H4 (cell line): ENCODE results near the gene TUSC1. TPM values are rescaled to one million over a fixed set of nuclear protein-coding genes. Genes with fewer than 3 reads are reported as not detected.
"Not testable (repeated sequence)": the region's sequence is repeated elsewhere in the genome, so short reads cannot be mapped to it uniquely, and the experiment has no call there.

Experiments used
- DNase-seq: peaks from one replicate; pipeline ENCODE4 v3.0.0-alpha.2; 2015; ENCODE audit warnings: low spot score
- total RNA-seq: library from RNA; depleted of rRNA; stranded (reverse); fragments of >200 nt; shearing (Covaris generic); gene quantifications from 2 replicates; pipeline ENCODE4 v1.2.3, GENCODE V29; 2014; rRNA removed

The TUSC1 gene
- total RNA-seq = 10.2 and 12.4 TPM in 2 replicates

DNA sequence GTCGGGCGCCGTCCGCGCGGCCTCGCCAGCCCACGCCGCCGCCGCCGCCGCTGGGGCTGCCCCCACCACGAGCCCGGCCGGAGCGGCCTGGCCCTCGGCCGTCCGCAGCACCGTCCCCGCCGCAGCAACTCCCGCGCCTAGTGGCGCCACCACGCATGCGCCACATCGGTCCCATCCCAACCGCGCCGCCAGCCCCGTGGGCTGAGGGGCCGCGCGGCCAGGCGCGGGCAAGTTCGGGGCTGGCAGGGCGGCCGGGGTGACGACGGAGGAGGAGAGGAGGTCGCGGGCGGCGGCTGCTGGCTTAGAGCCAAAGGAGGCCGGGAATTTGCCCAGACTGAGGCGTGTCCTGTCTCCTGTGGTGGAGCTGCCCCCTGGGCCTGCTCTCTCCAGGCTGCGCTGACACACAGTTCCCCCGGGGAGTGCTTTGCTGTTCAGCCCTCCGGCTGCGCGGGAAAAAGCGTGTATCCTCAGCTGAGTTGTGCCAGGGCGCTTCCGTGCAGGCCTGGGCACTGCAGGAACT lies at the start of gene TUSC1:
TUSC1 (minus strand) TSS at position 298 of the 520 bp plus-strand sequence; CDS start at position 166, 132 bp downstream.
- peak; percentile 77 for DNase-seq

DNA sequence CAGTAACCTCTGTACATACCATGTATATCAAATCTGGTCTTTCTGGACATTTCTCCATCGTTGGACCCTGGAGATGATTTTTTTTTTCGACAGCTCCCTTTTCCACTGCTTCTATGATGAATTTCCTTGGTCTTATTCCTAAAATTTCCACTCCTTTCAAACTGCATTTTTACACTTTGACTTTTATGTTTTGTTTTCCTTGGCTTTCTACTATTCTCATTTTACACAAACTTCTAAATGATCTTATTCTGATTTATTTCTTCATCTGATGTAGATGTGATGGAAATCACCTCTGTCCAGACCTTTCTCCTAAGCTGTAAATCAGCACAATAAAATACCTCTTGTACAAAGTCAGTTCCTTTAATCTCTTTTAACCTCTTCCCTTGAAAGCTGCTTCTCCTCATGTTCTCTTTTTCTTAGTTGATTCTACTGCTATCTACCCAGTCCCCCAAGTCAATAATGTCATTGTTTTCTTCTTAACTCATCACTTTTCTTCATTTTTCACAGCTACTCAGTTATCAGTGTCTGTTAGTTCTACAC lies 48.7 kb upstream of the TUSC1 start:
- DNase-seq = no peak

DNA sequence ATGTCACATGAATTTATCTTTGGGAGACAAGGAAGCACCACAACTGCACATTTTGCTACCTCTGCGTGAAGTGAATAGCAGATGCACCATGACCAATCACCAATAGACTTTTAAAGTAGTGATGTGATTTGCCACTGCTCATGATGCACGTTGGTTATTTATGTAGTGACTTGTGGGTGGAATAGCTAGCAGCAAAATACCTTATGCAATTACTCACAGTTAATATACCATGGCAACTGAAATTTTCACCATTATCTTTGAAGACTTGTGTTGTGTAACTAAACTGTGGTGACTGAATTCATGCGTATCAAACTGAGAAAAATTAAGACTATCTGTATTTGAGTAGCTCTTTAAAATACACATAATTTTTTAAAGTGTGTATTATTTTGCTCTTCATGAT lies 46.2 kb upstream of the TUSC1 start:
- peak; percentile 54 for DNase-seq

DNA sequence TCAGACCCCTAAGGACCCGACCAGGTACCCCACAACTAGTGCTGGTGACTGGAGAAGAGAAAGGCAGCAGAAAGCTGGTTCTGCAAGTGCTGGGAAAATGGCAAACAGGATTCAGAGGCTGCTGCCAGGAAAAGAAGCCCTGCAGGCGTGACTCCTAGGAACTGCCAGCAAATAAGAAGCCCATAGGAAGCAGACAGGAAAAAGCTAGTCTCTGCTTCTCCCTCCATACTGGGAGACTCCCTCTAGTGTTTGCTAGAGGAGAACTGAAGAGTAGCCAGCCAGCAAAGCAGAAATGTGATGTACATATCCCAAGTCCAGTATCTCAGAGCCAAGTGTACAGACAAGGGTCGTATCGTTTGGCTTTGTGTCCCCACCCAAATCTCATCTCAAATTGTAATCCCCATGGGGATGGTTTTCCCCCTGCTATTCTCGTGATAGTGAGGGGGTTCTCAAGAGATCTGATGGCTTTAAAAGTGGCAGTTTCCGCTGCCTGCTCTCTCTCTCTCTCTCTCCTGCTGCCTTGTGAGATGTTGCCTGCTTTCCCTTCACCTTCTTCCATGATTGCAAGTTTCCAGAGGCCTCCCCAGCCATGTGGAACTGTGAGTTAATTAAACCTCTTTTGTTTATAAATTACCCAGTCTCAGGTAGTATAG lies 38.1 kb upstream of the TUSC1 start:
- DNase-seq = peak; percentile 74

DNA sequence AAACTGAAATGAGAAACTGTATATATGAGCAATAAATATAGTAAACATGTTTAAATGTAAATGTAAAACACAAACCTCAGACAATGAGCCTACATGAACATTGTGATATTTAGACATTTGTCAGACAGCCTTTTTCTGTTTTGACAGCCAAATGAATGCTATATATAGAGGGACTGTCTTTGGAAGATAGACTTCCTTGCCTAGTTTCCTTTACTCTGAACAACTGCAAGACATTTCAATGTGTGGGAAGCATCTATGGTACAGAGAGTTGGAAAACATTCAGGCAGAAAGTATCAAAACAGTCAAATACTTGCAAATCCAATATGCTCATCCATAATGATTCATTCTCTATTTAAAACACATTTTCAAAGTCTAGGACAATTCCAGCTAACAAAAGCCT lies 31.7 kb upstream of the TUSC1 start:
- DNase-seq = no peak

DNA sequence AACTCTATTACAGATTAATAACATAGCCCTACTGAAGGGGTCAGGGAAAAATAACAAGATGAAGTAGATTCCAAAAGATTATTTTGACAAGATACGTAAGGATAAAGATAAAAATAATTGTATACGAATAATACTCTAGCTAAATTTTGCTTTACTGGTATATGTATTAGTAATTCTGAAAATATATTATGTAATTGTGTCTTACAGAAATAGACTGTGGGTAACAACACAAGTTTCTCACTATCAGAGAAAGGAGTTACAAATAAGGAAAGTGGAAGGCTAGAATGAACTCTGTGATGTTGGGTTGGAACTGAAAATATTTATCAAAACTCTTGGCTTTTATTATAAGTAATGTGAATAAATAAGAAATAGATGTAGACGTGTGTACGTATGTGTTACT lies 26.6 kb upstream of the TUSC1 start:
- DNase-seq = no peak

DNA sequence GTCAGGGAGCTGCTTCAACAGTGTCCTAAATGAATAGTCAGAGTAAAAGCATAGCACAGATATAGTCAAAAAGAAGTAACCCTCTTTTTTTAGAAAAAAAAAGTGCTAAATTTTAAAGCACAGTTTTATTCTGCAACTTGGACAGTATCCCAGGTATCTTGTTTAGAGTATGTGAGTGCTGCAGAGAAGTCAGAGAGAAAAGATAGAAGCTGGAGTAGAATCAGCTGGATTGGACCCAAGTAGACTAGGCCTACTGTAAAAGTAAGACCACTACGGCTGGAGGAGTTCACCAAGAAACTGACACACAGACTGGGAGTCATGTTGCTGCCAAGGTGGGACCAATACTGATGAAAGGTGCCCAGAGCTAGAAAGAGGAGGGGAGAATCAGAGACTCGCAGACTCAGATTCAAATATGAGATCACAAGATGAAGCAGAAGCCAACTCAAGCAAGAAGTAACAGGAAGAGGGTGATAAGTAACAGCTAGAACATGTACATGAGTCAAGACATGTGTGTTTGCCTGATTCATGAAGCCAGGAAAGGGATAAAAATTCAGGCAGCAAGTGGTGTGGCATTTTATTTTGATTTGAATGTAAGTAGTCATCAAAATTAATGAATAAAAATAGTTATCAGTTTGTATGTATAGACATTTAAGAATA lies 25.6 kb upstream of the TUSC1 start:
- no peak for DNase-seq

DNA sequence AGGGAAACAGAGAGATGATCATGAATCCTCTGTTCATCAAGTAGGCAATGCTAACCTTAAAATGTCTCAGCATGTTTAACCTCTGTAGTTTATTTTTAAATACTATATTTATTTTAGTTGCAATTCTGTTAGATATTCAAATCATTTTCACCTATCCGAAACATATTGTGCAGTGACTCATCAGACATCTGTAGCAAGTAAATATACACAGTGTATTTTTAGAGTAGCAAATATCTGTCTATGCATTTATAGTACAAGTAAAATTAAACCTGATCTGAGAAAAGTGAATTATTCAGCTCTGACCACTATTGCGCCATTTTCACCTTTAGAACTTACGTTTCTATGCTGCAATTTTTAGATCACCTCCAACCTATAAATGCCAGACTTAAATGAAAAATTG lies 24.3 kb upstream of the TUSC1 start:
- no peak for DNase-seq

DNA sequence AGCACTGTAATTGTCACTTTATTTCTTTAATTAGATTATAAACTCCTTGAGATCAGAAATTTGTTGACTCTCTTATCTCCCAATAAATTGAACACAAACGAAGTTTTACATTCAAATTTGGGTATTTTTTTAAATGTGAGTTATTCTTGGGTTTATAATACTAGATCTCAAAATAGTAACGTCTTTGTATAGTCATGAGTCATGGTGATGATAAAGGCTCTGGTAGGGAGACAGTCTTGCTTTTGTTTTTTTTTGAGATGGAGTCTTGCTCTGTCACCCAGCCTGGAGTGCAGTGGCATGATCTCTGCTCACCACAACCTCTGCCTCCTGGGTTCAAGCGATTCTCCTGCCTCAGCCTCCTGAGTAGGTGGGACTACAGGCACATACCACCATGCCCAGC lies 22.7 kb upstream of the TUSC1 start:
- DNase-seq = peak; percentile 4

DNA sequence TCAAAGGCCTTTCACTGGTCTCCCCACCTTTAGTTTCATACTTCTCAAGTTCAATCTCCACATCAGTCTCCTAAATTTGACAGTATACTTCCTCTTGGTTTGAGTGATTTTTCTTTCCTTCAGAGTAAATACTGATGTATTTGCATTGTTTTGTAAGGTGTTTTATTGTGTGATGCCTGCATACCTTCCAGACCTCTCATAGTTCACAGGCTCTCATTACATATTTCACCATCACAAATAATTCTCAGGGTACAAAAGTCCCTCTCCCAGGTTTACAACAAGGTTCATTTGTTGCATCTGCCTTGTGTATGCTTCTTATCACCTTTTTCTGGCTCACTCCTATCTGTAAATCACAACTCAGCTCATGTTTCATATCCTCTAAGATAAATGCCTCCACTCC lies 22.2 kb upstream of the TUSC1 start:
- no peak for DNase-seq

DNA sequence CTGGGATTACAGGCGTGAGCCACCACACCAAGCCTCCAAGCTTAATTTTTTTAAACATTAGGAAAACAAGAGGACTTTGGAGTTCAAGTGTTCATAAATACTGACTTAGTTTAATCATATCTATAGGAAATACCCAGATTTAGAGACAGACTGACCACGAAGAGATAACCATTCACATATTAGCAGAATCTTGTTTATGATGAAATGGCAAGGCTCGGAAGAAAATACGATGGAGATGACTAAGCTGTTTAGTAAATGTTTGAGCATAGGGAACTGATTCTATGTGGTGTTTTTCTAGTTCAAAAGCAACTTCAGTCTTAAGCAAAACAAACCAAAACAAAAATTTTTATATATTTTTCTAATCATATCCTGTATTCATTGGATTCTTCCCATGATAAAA lies 13.5 kb upstream of the TUSC1 start:
- DNase-seq = no peak

DNA sequence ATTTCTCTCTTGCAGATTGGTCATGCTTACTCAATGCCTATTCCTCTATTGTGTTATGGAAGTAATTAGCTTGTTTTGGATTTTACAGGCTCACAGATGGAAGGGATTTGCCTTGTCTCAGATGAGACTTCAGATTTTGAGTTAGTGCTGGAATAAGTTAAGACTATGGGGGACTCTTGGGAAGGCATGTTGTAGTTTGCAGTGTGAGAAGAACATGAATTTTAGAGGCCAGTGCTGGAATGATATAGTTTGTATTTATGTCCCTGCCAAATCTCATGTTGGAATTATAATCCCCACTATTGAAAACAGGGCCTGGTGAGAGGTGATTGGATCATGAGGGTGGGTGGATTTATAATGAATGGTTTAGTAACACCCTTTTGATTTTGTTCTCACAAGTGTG lies 6.1 kb upstream of the TUSC1 start:
- no peak for DNase-seq

DNA sequence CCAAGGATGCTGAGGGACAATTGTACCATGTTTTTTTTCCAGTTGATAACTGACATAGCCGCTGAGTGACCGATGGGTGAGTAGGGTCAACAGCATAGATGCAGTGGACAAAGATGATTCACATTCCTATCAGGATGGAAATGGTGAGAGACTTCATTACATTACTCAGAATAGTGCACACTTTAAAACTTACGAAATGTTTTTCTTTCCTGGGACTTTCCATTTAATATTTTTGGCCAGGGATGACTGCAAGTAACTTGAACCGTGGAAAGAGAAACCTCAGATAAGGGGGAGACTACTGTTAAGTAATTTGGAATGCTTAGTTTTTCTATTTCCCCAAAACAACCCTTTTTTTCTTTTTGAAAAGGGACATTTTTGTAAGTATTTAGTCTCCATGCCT lies 3.0 kb upstream of the TUSC1 start:
- peak; percentile 4 for DNase-seq

DNA sequence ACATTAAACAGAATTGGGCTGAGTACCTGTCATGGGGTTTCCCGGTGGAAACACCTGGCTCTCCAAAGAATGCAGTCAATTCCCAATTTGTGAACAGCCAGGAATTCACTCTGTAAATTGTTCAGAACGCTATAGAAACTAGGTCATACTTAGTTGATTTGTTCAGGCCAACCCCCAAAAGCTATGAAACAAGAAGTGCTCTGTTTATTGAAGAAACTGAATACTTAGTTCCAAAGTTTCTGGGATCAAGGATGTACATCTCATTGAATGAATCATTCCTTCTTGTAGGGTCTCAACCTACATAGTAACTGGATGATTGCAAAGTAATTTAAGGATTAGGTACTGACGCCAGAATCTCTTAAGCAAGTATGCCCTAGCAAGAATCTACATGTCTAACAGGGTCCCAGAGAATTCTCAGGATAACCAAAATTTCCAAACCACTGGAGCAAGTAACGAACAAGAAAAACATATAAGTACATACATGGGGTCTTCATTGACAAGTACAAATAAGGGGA lies 659 bp upstream of the TUSC1 start:
- no peak for DNase-seq

DNA sequence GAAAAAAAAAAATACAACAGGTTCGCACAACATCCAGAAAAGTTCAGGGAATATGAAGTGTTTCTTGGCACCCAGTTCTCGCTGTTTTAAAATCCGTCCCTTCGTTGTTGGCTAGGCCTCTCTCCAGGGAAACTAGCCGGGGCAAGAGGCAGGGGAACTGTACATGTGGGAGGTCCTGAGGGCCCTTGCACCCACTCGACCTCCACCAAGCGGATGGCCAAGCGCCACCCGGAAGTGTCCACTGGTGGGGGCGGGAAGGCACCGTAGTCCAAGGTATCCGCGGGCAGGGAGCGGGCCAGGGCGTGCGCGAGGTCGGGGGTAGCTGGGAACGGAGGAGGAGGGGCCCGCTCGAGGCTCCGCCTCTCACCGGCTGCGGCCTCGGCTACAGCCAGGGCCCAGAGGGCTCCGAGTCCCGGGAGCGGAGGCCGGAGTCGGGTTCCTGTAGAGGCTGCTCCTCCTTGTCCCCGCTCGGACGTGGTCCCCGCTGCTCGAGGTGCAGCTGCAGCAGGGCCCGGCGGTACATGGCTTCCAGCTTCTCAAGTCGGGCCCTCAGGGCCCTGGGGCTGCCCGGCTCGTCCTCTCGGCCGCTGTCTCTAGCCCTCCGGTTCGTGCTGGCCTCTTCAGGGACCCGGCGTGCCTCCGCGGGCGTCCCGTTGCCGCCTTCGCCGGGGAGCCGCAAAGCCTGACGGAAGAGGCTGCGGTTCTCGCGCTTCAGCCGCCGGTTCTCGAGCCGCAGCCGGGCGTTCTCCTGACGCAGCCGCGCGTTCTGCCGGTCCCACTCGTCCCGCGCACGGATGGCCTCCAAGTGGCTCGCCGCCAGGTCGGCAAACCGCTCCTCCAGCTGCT lies 720 bp downstream of the TUSC1 start:
- peak; percentile 66 for DNase-seq

DNA sequence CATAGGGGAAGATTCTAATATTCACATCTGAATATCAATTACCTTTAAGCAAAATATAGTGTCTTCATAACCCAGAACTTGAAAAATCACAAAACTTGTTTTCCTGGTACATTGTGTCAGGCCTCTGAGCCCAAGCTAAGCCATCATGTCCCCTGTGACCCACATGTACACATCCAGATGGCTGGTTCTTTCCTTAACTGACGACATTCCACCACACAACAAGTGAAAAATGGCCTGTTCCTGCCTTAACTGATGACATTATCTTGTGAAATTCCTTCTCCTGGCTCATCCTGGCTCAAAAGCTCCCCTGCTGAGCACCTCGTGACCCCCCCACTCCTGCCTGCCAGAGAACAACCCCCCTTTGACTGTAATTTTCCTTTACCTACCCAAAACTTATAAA lies 2.4 kb downstream of the TUSC1 start:
- DNase-seq = not testable (repeated sequence)

DNA sequence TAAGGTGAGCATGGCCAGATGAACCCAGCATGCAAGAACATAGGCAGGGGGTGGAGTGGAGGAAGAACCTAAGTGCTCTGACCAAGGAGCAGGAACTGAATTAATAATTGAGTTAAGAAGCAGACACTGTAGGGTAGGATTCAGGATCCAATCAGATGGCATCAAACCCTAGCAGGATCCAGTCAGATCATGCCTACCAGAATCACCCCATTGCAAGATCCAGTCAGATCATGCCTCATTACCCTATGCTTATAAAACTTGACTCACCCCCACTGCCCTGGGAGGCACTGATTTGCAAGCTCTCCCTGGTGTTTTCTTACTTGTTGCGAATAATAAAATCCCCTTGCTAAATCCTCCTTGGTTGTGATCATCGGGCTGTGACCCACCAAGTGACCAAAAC lies 19.7 kb downstream of the TUSC1 start:
- DNase-seq = no peak

DNA sequence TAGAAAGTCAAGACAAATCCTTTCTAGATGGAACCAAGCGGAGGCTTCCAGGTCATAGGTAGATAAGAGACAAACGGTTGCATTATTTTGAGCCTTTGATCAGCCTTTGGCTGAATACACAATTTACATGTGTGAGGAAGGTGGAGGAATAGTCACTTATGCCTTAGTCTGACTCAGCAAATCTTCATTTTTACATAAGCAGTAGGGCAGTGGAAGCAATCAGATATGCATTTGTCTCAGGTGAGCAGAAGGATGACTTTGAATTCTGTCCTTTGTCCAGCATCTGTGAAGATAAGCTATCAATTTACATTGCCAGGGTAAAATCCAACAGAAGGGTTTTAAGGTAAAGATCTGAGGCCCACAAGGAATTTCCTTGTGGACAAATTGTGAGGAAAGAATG lies 23.8 kb downstream of the TUSC1 start:
- no peak for DNase-seq

DNA sequence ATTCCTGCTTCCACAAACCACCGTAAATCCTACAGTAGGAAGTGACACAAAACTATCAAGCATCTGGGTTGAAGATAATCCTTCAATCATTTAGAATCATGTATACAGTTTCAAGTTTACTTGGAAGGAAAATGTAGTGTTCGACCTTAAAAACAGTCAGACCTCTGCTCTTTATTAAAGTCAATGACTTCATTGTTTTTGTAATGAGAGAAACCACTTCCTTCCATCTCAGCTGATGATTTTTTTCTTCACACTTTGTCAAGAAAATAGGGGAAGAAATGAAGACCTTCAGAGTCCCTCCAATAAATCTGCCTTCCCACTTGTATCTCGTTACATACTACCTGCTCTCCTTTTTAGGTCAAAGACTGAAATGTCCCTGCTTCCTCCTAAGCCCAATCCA lies 30.1 kb downstream of the TUSC1 start:
- DNase-seq = peak; percentile 4

DNA sequence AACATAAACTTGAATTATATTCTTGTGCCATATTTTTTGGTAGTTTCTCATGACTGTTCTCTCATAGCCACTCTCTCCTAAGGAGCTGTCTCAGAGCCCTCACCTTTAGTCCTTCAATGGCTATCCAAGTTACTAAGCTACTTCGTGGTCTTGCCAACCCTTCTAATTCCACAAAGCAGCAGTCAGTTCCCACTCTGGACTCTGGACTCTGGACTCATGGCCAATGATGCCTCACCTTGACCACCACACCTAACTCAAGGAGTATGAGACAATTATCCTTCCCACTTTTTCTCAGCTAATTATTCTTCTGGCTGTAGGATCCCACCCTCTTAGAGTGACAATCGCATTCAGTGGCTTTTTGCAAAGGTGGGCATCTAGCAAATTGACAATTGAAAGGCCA lies 42.2 kb downstream of the TUSC1 start:
- DNase-seq = no peak

DNA sequence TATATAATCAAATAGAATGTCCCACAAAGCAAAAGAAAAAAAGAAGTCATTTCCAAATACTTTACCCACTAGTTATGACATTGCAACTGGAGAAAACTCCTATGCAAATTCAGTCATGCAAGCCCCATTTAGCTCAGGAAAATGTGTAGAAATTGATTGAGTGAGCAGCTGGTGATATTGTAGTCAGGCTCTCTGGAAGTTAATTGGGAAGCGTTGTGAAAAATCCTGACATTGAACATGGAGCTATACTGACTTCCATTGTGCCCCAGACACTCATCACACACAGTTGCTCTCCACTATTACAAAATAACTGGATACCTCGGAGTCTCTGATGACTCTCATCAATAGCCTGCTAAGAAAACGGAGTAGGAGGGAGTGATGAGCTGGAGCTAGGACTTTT lies 49.0 kb downstream of the TUSC1 start:
- DNase-seq = no peak
